SK-N-SH (cell line): ENCODE measurements around the gene SLC22A23. TPM values are rescaled to one million over a fixed set of nuclear protein-coding genes. Genes with fewer than 3 reads are reported as not detected.
"Not testable (repeated sequence)": the region's sequence is repeated elsewhere in the genome, so short reads cannot be mapped to it uniquely, and the experiment has no call there.

ENCODE experiments used
- CTCF ChIA-PET: fragments of 300-600, 350-600 bp; formaldehyde crosslinking; extraction: SDS; loops from one replicate; lab custom pipeline; 2021; lab: Yijun Ruan, JAX
- POLR2A ChIA-PET: fragments of 350-600 bp; sonication (Branson Sonifier 250); formaldehyde crosslinking; extraction: SDS; loops from one replicate; lab custom pipeline; 2020; ENCODE audit warnings: antibody characterized with exemption, inconsistent platforms; lab: Yijun Ruan, JAX
- DNase-seq: peaks from one replicate; pipeline ENCODE4 v3.0.0; 2012
- H2AFZ ChIP-seq: fragments of 200-600 bp; sonication (generic); 2 replicates; pipeline ENCODE4 v1.8.1; 2016; ENCODE audit warnings: antibody characterized with exemption, mild to moderate bottlenecking, low read depth
- H3F3A ChIP-seq: fragments of 200-600 bp; sonication (generic); replicated peaks from 2 replicates; pipeline ENCODE3; 2016; ENCODE audit warnings: antibody characterized with exemption, mild to moderate bottlenecking; ENCODE audit not compliant: insufficient read depth
- H3K27ac ChIP-seq, 2 experiments: fragments of 200-500 bp in 1 of 2; fragments of 200-600 bp in 1 of 2; sonication (Bioruptor generic) in 1 of 2; sonication (generic), shearing (Covaris generic) in 1 of 2; 2 replicates each; pipeline versions ENCODE4 v1.5.1 to v1.6.1; 2014 to 2016; ENCODE audit warnings: low read depth in 2 of 2, inconsistent platforms in 1 of 2, low read length in 1 of 2, mild to moderate bottlenecking in 1 of 2, mixed read lengths in 1 of 2
- H3K27me3 ChIP-seq: fragments of 200-600 bp; sonication (generic), shearing (Covaris generic); 2 replicates; pipeline ENCODE4 v1.6.1; 2016; ENCODE audit warnings: mixed run types; ENCODE audit not compliant: insufficient read depth
- H3K36me3 ChIP-seq, 2 experiments: fragments of 200-500 bp in 1 of 2; fragments of 200-600 bp in 1 of 2; sonication (Bioruptor generic) in 1 of 2; sonication (generic) in 1 of 2; replicated peaks in 1 of 2; 2 replicates each; pipeline versions ENCODE3 to v1.5.1; 2014 to 2016; ENCODE audit warnings: low read length in 1 of 2, mild to moderate bottlenecking in 1 of 2; ENCODE audit not compliant: insufficient read depth in 2 of 2, control insufficient read depth in 1 of 2
- H3K4me1 ChIP-seq, 2 experiments: fragments of 200-500 bp in 1 of 2; fragments of 200-600 bp in 1 of 2; sonication (Bioruptor generic) in 1 of 2; sonication (generic), shearing (Covaris generic) in 1 of 2; 2 replicates each; pipeline versions ENCODE4 v1.5.1 to v1.6.1; 2014 to 2016; ENCODE audit warnings: low read depth in 1 of 2, low read length in 1 of 2, mixed run types in 1 of 2; ENCODE audit not compliant: insufficient read depth in 2 of 2, control insufficient read depth in 1 of 2
- H3K4me2 ChIP-seq: fragments of 200-600 bp; sonication (generic), shearing (Covaris generic); 2 replicates; pipeline ENCODE4 v1.6.1; 2017; ENCODE audit warnings: mixed run types
- H3K4me3 ChIP-seq, 2 experiments: fragments of 200-500 bp in 1 of 2; fragments of 200-600 bp in 1 of 2; sonication (Bioruptor generic) in 1 of 2; sonication (generic), shearing (Covaris generic) in 1 of 2; 2 replicates each; pipeline versions ENCODE4 v1.5.1 to v1.8.1; 2014 to 2016; ENCODE audit warnings: low read depth in 2 of 2, inconsistent platforms in 1 of 2, low read length in 1 of 2, mild to moderate bottlenecking in 1 of 2, mixed read lengths in 1 of 2, moderate library complexity in 1 of 2
- H3K79me2 ChIP-seq: fragments of 200-600 bp; sonication (generic); 2 replicates; pipeline ENCODE4 v1.8.1; 2017; ENCODE audit warnings: mild to moderate bottlenecking; ENCODE audit not compliant: insufficient read depth
- H3K9ac ChIP-seq: fragments of 200-600 bp; sonication (generic); 2 replicates; pipeline ENCODE4 v1.6.1; 2017; ENCODE audit warnings: mixed run types
- H3K9me2 ChIP-seq: fragments of 200-600 bp; sonication (generic); 2 replicates; pipeline ENCODE4 v1.6.1; 2017; ENCODE audit warnings: mixed run types
- H3K9me3 ChIP-seq: fragments of 200-600 bp; sonication (generic); 2 replicates; pipeline ENCODE4 v1.6.1; 2017; ENCODE audit warnings: mixed run types, mild to moderate bottlenecking, moderate library complexity
- H4K20me1 ChIP-seq: fragments of 200-600 bp; sonication (generic); 2 replicates; pipeline ENCODE4 v1.6.1; 2017; ENCODE audit warnings: mild to moderate bottlenecking, mixed run types; ENCODE audit not compliant: insufficient read depth
- CHD2 ChIP-seq: fragments of 150-350 bp; IDR thresholded peaks from 2 replicates; pipeline ENCODE4 v1.6.1; 2018; ENCODE audit warnings: low read length; ENCODE audit not compliant: partially characterized antibody
- FOSL2 ChIP-seq: IDR thresholded peaks from 2 replicates; pipeline ENCODE4 v1.4.0; 2012; ENCODE audit warnings: low read depth, mild to moderate bottlenecking, moderate library complexity, borderline replicate concordance
- GATA2 ChIP-seq: sonication (generic); formaldehyde crosslinking; IDR thresholded peaks from 2 replicates; pipeline ENCODE4 v1.5.0; 2020; ENCODE audit warnings: mild to moderate bottlenecking, missing genetic modification reagents
- MAX ChIP-seq: IDR thresholded peaks from 2 replicates; pipeline ENCODE4 v1.4.0; 2012; ENCODE audit warnings: low read depth
- NFIC ChIP-seq: IDR thresholded peaks from 2 replicates; pipeline ENCODE4 v1.4.0; 2012; ENCODE audit warnings: borderline replicate concordance
- NRF1 ChIP-seq: IDR thresholded peaks from 2 replicates; pipeline ENCODE4 v1.6.1; 2012; ENCODE audit warnings: low read depth, mild to moderate bottlenecking, low read length
- PBX3 ChIP-seq: IDR thresholded peaks from 2 replicates; pipeline ENCODE4; 2012
- POLR2AphosphoS5 ChIP-seq: IDR thresholded peaks from 2 replicates; pipeline ENCODE4 v1.6.1; 2012; ENCODE audit warnings: low read depth, low read length
- REST ChIP-seq: IDR thresholded peaks from 2 replicates; pipeline ENCODE4 v1.6.1; 2012; ENCODE audit warnings: mild to moderate bottlenecking, low read depth, low read length, moderate library complexity
- RFX5 ChIP-seq: IDR thresholded peaks from 2 replicates; pipeline ENCODE4 v1.6.1; 2012; ENCODE audit warnings: mild to moderate bottlenecking, improper control_type of control experiment, low read length
- SIN3A ChIP-seq: IDR thresholded peaks from 2 replicates; pipeline ENCODE4 v1.6.1; 2012; ENCODE audit warnings: low read depth, mild to moderate bottlenecking, low read length, moderate library complexity, borderline replicate concordance
- TAF1 ChIP-seq: IDR thresholded peaks from 2 replicates; pipeline ENCODE4 v1.6.1; 2012; ENCODE audit warnings: low read depth, mild to moderate bottlenecking, low read length, moderate library complexity, borderline replicate concordance
- TEAD4 ChIP-seq: IDR thresholded peaks from 2 replicates; pipeline ENCODE4 v1.4.0; 2012; ENCODE audit warnings: mild to moderate bottlenecking, borderline replicate concordance; ENCODE audit not compliant: insufficient read depth
- USF2 ChIP-seq: fragments of 150-350 bp; IDR thresholded peaks from 2 replicates; pipeline ENCODE4 v1.6.1; 2017; ENCODE audit warnings: antibody characterized with exemption, low read length, low read depth, borderline replicate concordance
- WGBS: methylation state at CpG from one replicate; pipeline ENCODE4 v1.1.6; 2017; ENCODE audit warnings: low lambda C conversion rate; 5-methylcytosine and 5-hydroxymethylcytosine counted together
- polyA plus RNA-seq, 3 experiments: library from polyadenylated mRNA; depleted of rRNA; stranded (reverse); fragments of >200 nt; gene quantifications; 2 replicates each; pipeline ENCODE4 v1.2.3, GENCODE V29; 2012
- TF ChIP-seq, protein P1 (sequence below): fragments of 150-350 bp; IDR thresholded peaks from 2 replicates; pipeline ENCODE4 v1.6.1; 2016; ENCODE audit warnings: mild to moderate bottlenecking, low read depth, low read length
- TF ChIP-seq, protein P2 (sequence below): fragments of 200-600 bp; sonication (generic); IDR thresholded peaks from 2 replicates; pipeline ENCODE4 v1.6.1; 2017; ENCODE audit warnings: antibody characterized with exemption, mild to moderate bottlenecking, moderate library complexity

SLC22A23 gene
- polyA plus RNA-seq, 1 of the 3 experiments (the other 2 are of a cell fraction): not detected

DNA sequence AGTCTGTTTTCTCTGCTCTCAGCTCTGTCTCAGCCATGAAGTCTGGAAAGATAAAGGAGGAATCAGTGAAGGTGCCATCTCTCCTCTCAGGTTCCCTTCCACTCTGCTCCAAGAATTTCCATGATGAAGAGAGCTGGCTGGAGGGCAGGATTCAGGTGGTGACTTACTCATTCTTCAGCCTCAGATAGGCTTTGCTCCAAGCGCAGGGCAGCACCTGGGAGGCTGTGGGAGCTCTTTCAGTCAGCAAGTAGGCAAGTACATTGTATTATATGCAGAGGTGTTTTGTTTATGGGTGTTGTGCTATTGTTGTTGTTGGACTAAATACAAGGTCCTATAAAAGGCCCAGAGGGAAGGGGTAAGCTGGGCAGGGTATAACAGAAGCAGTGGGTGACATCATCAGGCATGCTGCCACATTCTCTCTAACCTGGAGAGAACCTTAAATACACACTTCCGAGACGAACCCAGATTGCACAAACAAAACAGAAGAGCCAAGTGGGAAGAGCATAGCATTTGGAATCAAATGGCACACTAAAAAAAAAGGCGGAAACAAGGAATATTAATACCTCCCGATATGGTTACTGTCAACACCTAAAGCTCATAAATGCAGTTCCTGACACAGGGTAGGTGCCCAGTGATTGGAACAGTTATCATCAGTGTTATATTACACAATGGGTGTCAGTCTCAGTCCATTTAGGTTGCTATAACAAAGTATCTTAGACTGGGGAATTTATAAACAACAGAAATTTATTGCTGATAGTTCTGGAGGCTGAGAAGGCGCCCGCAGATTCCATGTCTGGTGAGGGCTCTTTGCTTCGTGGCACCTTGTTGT lies 212.6 kb downstream of the SLC22A23 start (continued):
- TF ChIP-seq TAF1 (no peak), USF2 (no peak), FOSL2 (no peak)

- H3K27ac ChIP-seq: no peak overlapping the region
- no peak overlapping the region for H3K9ac ChIP-seq
- CTCF ChIA-PET: interaction anchor here (0.6 to 1.3 kb wide), 2 partner anchors 9 to 17 kb away, joined by 3 to 4 read pairs; no protein-coding TSS in a partner anchor
- H2AFZ ChIP-seq: no peak overlapping the region
- TF ChIP-seq FOSL2: no peak
- no peak for TF ChIP-seq NFIC
- TF ChIP-seq POLR2AphosphoS5: no peak
- no peak for TF ChIP-seq SIN3A
- no peak for TF ChIP-seq GATA2 (CRISPR knock-in tag)
- no peak for TF ChIP-seq REST
- TF ChIP-seq MAX: no peak
- TF ChIP-seq, protein P1, sequence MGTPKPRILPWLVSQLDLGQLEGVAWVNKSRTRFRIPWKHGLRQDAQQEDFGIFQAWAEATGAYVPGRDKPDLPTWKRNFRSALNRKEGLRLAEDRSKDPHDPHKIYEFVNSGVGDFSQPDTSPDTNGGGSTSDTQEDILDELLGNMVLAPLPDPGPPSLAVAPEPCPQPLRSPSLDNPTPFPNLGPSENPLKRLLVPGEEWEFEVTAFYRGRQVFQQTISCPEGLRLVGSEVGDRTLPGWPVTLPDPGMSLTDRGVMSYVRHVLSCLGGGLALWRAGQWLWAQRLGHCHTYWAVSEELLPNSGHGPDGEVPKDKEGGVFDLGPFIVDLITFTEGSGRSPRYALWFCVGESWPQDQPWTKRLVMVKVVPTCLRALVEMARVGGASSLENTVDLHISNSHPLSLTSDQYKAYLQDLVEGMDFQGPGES: no peak
- TF ChIP-seq NRF1: no peak
- TF ChIP-seq RFX5: no peak
- TF ChIP-seq, protein P2, sequence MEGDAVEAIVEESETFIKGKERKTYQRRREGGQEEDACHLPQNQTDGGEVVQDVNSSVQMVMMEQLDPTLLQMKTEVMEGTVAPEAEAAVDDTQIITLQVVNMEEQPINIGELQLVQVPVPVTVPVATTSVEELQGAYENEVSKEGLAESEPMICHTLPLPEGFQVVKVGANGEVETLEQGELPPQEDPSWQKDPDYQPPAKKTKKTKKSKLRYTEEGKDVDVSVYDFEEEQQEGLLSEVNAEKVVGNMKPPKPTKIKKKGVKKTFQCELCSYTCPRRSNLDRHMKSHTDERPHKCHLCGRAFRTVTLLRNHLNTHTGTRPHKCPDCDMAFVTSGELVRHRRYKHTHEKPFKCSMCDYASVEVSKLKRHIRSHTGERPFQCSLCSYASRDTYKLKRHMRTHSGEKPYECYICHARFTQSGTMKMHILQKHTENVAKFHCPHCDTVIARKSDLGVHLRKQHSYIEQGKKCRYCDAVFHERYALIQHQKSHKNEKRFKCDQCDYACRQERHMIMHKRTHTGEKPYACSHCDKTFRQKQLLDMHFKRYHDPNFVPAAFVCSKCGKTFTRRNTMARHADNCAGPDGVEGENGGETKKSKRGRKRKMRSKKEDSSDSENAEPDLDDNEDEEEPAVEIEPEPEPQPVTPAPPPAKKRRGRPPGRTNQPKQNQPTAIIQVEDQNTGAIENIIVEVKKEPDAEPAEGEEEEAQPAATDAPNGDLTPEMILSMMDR: no peak
- TF ChIP-seq CHD2: no peak
- no peak for TF ChIP-seq PBX3
- no peak for TF ChIP-seq TEAD4
- H3F3A ChIP-seq: peaks cover 12% of the 10 kb centered on the region
- no peaks in the 10 kb centered on the region for H3K36me3 ChIP-seq
- no peaks in the 10 kb centered on the region for H3K9me3 ChIP-seq
- H3K4me3 ChIP-seq: no peak overlapping the region
- no peak for DNase-seq
- H4K20me1 ChIP-seq: no peaks in the 10 kb centered on the region
- POLR2A ChIA-PET: no interaction called here
- H3K9me2 ChIP-seq: no peaks in the 10 kb centered on the region
- no peaks in the 10 kb centered on the region for H3K27me3 ChIP-seq
- no peaks in the 10 kb centered on the region for H3K79me2 ChIP-seq
- peaks cover 4 to 6% of the 10 kb centered on the region in 2 experiments; a peak in 2 of 4 replicates for H3K4me1 ChIP-seq
- 95% methylated on average over 4 of the region's 4 CpGs for WGBS
- no peak overlapping the region for H3K4me2 ChIP-seq
These were observed 214.1 kb downstream of the SLC22A23 start for GRCh38 chr6:3242768-3243167.

DNA sequence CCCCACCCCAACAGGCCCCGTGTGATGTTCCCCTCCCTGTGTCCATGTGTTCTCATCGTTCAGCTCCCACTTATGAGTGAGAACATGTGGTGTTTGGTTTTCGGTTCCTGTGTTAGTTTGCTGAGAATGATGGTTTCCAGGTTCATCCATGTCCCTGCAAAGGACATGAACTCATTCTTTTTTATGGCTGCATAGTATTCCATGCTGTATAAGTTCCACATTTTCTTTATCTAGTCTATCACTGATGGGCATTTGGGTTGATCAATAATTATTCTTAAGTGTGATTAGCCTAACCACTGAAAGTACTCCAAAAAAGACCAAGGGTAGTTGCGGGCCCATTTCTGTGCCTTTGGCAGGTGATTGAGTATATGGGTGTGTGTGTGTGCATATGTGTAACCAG lies 215.1 kb downstream of the SLC22A23 start:
- H2AFZ ChIP-seq, DNase-seq, H3K4me3 ChIP-seq, H3K9me3 ChIP-seq, H3K9me2 ChIP-seq, H3K4me1 ChIP-seq, POLR2A ChIA-PET, H3K36me3 ChIP-seq, H3K27me3 ChIP-seq, H3K27ac ChIP-seq, H3K9ac ChIP-seq, H3K79me2 ChIP-seq, H4K20me1 ChIP-seq, H3K4me2 ChIP-seq, H3F3A ChIP-seq: not testable (repeated sequence)
- CTCF ChIA-PET: interaction anchor here (1.3 kb wide), 1 partner anchor 18 kb away, joined by 3 read pairs; no protein-coding TSS in a partner anchor
- 84% methylated on average over 4 of the region's 4 CpGs for WGBS
